Ishikawa (cell line): Measurements from ENCODE around the gene ASAP2.

ENCODE experiments used
- CEBPB ChIP-seq: IDR thresholded peaks from 2 replicates; pipeline ENCODE4 v1.6.1; 2012
- CREB1 ChIP-seq: IDR thresholded peaks from 2 replicates; pipeline ENCODE4 v1.6.1; 2012; ENCODE audit warnings: low read depth
- EGR1 ChIP-seq: IDR thresholded peaks from 2 replicates; pipeline ENCODE4 v1.6.1; 2012
- EP300 ChIP-seq: IDR thresholded peaks from 2 replicates; pipeline ENCODE4 v1.6.1; 2012; ENCODE audit warnings: borderline replicate concordance
- FOXM1 ChIP-seq: IDR thresholded peaks from 2 replicates; pipeline ENCODE4 v1.6.1; 2012; ENCODE audit warnings: low read depth, borderline replicate concordance
- RAD21 ChIP-seq: IDR thresholded peaks from 2 replicates; pipeline ENCODE4 v1.6.1; 2012; ENCODE audit warnings: low read depth
- TEAD4 ChIP-seq: IDR thresholded peaks from 2 replicates; pipeline ENCODE4 v1.6.1; 2012

GRCh38 chr2:9336576-9337314, 130.1 kb downstream of the ASAP2 start:
- no peak for TF ChIP-seq CEBPB
- TF ChIP-seq EGR1, result no peak
- no peak for TF ChIP-seq RAD21
- TF ChIP-seq FOXM1, result no peak
- TF ChIP-seq TEAD4, result peak; percentile 29; the same call in 1 of the 2 replicates
- TF ChIP-seq EP300, result no peak
- TF ChIP-seq CREB1, result no peak
